COLO829 (cell line): ENCODE measurements around the gene MAL.
A peak's percentile ranks its signal among the peaks of the same experiment; 100 is the strongest.
"Not testable (repeated sequence)": the region's sequence is repeated elsewhere in the genome, so short reads cannot be mapped to it uniquely, and the experiment has no call there.

ENCODE experiments used
- DNase-seq: peaks from one replicate; pipeline ENCODE4 v3.0.0; 2012; ENCODE audit warnings: low spot score

Gene MAL

GRCh38 chr2:95063086-95063958, 37.8 kb downstream of the MAL start:
- no peak for DNase-seq

DNA sequence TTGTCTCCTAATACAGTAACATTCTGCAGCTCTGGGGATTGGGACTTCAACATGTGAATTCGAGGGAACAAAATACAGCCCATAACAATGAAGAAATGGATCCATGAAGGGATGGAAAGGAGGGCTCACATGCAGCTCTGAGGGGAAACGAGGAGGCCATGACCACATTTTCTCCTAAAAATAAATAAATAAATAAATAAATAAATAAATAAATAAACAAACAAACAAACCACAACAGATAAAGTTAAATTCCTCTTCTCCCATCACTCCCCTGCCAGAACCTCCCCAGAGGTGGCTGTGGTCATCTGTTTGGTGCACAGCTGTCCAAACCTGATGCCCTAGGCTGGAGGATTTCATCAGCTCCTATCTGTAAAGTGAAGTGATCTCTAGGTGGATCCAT, 42.7 kb downstream of the MAL start:
- no peak for DNase-seq

DNA sequence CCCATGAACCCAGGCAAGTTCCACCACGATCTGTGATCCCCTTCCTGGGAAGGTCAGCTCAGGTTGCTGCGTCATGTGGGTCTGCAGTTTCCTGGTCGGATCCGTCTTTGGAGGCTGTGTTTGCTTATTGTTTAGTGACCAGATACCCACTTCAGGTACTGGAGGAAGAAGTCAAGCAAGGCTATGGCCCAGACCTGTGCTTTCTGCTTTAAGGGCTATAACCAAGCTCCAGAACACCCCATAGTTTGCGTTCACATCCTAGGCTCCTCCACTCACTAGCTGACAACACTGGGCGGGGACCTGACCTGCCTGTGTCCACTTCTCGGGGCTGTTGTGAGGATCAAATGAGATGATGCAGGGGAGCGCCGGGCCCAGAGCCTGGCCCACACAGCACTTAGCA, 44.0 kb downstream of the MAL start:
- DNase-seq: no peak

DNA sequence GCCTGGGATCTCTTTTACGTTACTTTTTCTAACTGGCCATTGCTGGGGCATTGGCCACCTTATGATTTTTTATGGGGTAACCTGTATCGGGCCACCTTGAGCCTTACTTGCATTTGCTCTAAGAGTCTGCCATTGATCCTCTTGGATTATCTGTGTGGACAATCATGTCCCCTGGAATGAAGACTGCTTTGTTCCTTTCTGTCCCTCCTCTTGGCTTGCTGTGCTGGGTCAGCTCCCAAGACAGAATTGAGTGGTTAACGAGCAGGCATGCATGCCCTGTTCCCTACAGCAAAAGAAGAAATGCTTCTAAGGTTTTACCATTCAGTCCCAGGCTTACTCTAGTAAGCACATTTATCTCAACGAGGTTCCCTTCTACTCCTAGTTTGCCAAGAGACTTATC, 46.3 kb downstream of the MAL start:
- DNase-seq: no peak

- no peak for DNase-seq
Observed at GRCh38 chr2:95072424-95072823, 46.9 kb downstream of the MAL start.

DNA sequence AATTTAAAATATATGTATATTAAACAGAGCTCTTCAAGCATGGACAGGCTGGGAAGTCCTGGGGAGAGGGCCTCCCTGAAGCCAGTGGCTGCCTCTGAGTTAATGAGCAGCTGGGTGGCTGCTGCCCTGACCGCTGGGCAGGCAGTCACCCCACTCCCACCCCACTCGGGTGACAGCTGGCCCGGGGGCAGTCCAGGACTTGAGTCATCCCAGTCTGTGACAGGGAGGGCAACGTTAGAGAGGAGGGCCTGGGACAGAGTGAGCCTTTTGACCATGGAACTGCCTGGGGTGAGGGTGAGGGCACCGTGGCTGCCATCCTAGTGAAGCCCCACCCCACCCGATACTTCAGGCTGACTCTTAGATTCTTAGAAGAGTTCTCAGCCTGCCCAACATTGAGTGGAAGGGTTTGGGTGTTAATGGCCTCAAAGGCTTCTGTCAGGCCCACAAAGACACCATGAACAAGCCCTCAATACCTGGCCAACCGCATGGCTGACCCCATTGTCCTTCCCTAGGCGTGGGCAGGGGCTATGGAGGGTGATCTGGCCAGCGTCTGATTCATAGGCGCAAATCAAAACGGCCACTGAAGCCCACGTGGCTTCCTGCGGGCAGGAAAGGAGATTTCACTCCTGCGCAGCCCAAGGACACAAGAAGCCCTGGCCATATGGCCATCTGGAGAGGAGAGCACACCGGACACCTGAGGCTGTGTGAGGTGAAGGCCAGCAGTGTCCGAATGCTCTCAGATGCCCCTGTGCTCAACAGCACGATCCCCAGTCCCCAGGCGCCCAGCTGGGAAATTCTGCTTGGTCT, 48.6 kb downstream of the MAL start:
- DNase-seq: no peak

GRCh38 chr2:95074663-95075439, 49.3 kb downstream of the MAL start:
- no peak for DNase-seq

DNA sequence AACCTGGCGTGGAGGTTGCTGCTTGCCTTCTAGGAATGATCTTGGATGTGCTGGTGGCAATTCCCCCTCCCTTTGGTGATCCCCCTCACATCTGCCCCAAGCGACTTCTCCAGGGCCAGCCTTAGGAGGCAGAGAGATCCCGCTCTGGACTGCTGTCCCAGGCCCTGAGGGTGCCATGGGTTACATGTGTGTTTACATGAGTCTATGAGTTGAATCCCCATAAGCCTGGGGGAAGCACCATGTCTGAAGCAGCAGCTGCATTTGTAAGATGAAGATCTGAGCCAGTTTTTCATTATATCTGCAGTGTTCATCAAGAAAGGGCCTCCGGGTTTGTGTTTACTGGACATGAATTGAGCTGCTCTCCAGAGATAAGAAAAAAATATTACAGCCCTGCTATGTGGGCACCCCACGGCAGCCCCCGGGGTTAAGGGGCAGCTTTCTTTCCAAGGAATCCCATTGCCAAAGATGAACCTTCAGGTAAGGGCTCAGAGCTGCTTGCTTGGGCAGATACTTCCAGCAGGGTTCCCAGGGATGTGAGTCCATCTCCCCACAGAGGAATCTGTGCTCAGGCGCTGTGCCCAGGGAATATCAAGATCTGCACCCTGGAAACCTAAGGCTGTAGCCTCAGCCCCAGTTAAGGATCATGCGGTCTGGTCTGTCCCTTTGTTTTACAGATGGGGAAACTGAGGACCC, 50.1 kb downstream of the MAL start:
- no peak for DNase-seq

- DNase-seq: peak; percentile 22
Observed at GRCh38 chr2:95076705-95077529, 51.4 kb downstream of the MAL start.

DNA sequence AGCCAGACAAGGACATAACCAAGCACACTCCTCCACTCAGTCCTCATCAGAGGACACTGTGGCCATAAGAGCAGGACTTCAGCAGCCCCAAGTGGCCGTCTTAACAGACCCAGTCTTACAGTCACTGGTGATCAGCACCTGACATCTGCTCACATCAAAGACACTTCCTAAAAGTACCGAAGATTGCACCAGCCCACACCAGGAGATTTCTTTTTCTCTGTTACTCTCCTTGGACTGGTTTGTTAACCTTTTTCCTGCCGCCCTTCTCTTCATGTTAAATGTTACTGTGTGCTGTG, 52.0 kb downstream of the MAL start:
- DNase-seq: no peak

GRCh38 chr2:95077861-95078603, 52.5 kb downstream of the MAL start:
- DNase-seq: no peak

GRCh38 chr2:95079199-95079683, 53.7 kb downstream of the MAL start:
- DNase-seq: no peak

GRCh38 chr2:95082477-95082876, 57.0 kb downstream of the MAL start:
- DNase-seq: no peak

DNA sequence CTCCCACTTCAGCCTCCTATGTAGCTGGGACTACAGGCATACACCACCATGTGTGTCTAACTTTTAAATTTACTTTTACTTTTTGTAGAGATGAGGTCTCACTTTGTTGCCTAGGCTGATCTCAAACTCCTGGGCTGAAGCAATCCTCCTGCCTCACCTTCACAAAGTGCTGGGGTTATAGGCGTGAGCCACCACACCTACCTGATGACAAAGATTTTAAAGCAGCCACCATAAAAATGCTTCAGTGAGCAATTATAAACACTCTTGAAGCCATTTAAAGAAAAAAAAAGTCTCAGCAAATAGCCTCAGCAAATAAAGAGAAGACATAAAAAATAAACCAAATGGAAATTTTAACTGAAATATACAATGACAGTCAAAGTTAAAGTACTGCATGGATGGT, 60.5 kb downstream of the MAL start:
- DNase-seq: no peak

GRCh38 chr2:95087379-95087778, 61.9 kb downstream of the MAL start:
- DNase-seq: no peak

GRCh38 chr2:95091885-95092555, 66.5 kb downstream of the MAL start:
- DNase-seq: no peak

DNA sequence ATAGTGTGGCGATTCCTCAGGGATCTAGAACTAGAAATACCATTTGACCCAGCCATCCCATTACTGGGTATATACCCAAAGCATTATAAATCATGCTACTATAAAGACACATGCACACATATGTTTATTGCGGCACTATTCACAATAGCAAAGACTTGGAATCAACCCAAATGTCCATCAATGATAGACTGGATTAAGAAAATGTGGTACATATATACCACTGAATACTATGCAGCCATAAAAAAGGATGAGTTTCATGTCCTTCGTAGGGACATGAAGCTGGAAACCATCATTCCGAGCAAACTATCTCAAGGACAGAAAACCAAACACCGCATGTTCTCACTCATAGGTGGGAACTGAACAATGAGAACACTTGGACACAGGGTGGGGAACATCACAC, 72.8 kb downstream of the MAL start:
- DNase-seq: not testable (repeated sequence)

- no peak for DNase-seq
Observed at GRCh38 chr2:95099910-95100309, 74.4 kb downstream of the MAL start.
